WTC11 (cell line): Measurements from ENCODE around the gene STX18. TPM values are rescaled to one million over a fixed set of nuclear protein-coding genes. Genes with fewer than 3 reads are reported as not detected.

Experiments used
- ELF4 ChIP-seq: sonication (generic); formaldehyde crosslinking; IDR thresholded peaks from 2 replicates; pipeline ENCODE4 v1.8.1; 2022; ENCODE audit warnings: low read depth, mild to moderate bottlenecking, moderate library complexity, missing genetic modification reagents
- EMX1 ChIP-seq: fragments of 250-450 bp; sonication (Bioruptor Pico); IDR thresholded peaks from 2 replicates; pipeline ENCODE4 v1.8.0; 2021; ENCODE audit warnings: mild to moderate bottlenecking
- FOXK1 ChIP-seq: sonication (generic); formaldehyde crosslinking; IDR thresholded peaks from 2 replicates; pipeline ENCODE4 v1.8.0; 2022; ENCODE audit warnings: mild to moderate bottlenecking, moderate library complexity, missing genetic modification reagents
- GRHL2 ChIP-seq: fragments of 250-450 bp; sonication (Bioruptor Pico); IDR thresholded peaks from 2 replicates; pipeline ENCODE4 v1.8.0; 2022; ENCODE audit warnings: mild to moderate bottlenecking, moderate library complexity; ENCODE audit not compliant: insufficient replicate concordance, severe bottlenecking
- IRF2 ChIP-seq: sonication (generic); formaldehyde crosslinking; IDR thresholded peaks from 2 replicates; pipeline ENCODE4 v1.8.0; 2022; ENCODE audit warnings: low read depth, missing genetic modification reagents, borderline replicate concordance
- JAZF1 ChIP-seq: fragments of 250-450 bp; sonication (Bioruptor Pico); IDR thresholded peaks from 2 replicates; pipeline ENCODE4 v1.9.0; 2021; ENCODE audit warnings: moderate library complexity, mild to moderate bottlenecking, inconsistent platforms
- MXD4 ChIP-seq: fragments of 250-450 bp; sonication (Bioruptor Pico); IDR thresholded peaks from 2 replicates; pipeline ENCODE4 v1.8.0; 2021; ENCODE audit warnings: mild to moderate bottlenecking, moderate library complexity, borderline replicate concordance
- NFATC4 ChIP-seq: fragments of 250-450 bp; sonication (Bioruptor Pico); IDR thresholded peaks from 2 replicates; pipeline ENCODE4 v1.9.0; 2021; ENCODE audit warnings: mild to moderate bottlenecking
- NFYB ChIP-seq: sonication (generic); formaldehyde crosslinking; conservative IDR thresholded peaks from 2 replicates; pipeline ENCODE4 v1.8.0; 2022; ENCODE audit warnings: low read depth, missing genetic modification reagents
- NR3C1 ChIP-seq: sonication (generic); formaldehyde crosslinking; conservative IDR thresholded peaks from 2 replicates; pipeline ENCODE4 v1.8.1; 2023; ENCODE audit warnings: low read depth, mild to moderate bottlenecking, missing genetic modification reagents
- RORB ChIP-seq: fragments of 250-450 bp; sonication (Bioruptor Pico); IDR thresholded peaks from 2 replicates; pipeline ENCODE4 v1.9.0; 2021; ENCODE audit warnings: mild to moderate bottlenecking
- TEAD4 ChIP-seq: sonication (generic); formaldehyde crosslinking; IDR thresholded peaks from 2 replicates; pipeline ENCODE4 v1.8.0; 2022; ENCODE audit warnings: mild to moderate bottlenecking, missing genetic modification reagents
- ZBTB21 ChIP-seq: sonication (generic); formaldehyde crosslinking; IDR thresholded peaks from 2 replicates; pipeline ENCODE4 v1.8.1; 2023; ENCODE audit warnings: mild to moderate bottlenecking, missing genetic modification reagents, borderline replicate concordance
- total RNA-seq: library from RNA; stranded (reverse); gene quantifications from 3 replicates; pipeline ENCODE4 v1.2.3, GENCODE V29; 2021
- TF ChIP-seq, protein P1 (sequence below): sonication (generic); formaldehyde crosslinking; IDR thresholded peaks from 2 replicates; pipeline ENCODE4 v1.8.0; 2022; ENCODE audit warnings: mild to moderate bottlenecking, missing genetic modification reagents
- TF ChIP-seq, protein P2 (sequence below): sonication (generic); formaldehyde crosslinking; IDR thresholded peaks from 2 replicates; pipeline ENCODE4 v1.8.1; 2023; ENCODE audit warnings: mild to moderate bottlenecking, missing genetic modification reagents, moderate library complexity
- TF ChIP-seq, protein P3 (sequence below): fragments of 250-450 bp; sonication (Bioruptor Pico); IDR thresholded peaks from 2 replicates; pipeline ENCODE4 v1.9.0; 2021; ENCODE audit warnings: mild to moderate bottlenecking
- TF ChIP-seq, protein P4 (sequence below): sonication (generic); formaldehyde crosslinking; IDR thresholded peaks from 2 replicates; pipeline ENCODE4 v1.8.1; 2022; ENCODE audit warnings: mild to moderate bottlenecking, moderate library complexity, missing genetic modification reagents
- TF ChIP-seq, protein P5 (sequence below): sonication (generic); formaldehyde crosslinking; IDR thresholded peaks from 2 replicates; pipeline ENCODE4 v1.8.0; 2022; ENCODE audit warnings: mild to moderate bottlenecking, missing genetic modification reagents
- TF ChIP-seq, protein P6 (sequence below): sonication (generic); formaldehyde crosslinking; IDR thresholded peaks from 2 replicates; pipeline ENCODE4 v1.8.1; 2023; ENCODE audit warnings: mild to moderate bottlenecking, missing genetic modification reagents, moderate library complexity
- TF ChIP-seq, protein P7 (sequence below): fragments of 250-450 bp; sonication (Bioruptor Pico); IDR thresholded peaks from 2 replicates; pipeline ENCODE4 v1.9.0; 2021; ENCODE audit warnings: mild to moderate bottlenecking, borderline replicate concordance
- TF ChIP-seq, protein P8 (sequence below): sonication (generic); formaldehyde crosslinking; IDR thresholded peaks from 2 replicates; pipeline ENCODE4 v1.8.0; 2022; ENCODE audit warnings: mild to moderate bottlenecking, missing genetic modification reagents
- TF ChIP-seq, protein P9 (sequence below): sonication (generic); formaldehyde crosslinking; IDR thresholded peaks from 2 replicates; pipeline ENCODE4 v1.8.1; 2023; ENCODE audit warnings: mild to moderate bottlenecking, missing genetic modification reagents
- TF ChIP-seq, protein P10 (sequence below): fragments of 250-450 bp; sonication (Bioruptor Pico); conservative IDR thresholded peaks from 2 replicates; pipeline ENCODE4 v1.9.0; 2021; ENCODE audit warnings: mild to moderate bottlenecking

Gene STX18
- total RNA-seq, 1 experiment from 2014 or later = 16.9 TPM

DNA sequence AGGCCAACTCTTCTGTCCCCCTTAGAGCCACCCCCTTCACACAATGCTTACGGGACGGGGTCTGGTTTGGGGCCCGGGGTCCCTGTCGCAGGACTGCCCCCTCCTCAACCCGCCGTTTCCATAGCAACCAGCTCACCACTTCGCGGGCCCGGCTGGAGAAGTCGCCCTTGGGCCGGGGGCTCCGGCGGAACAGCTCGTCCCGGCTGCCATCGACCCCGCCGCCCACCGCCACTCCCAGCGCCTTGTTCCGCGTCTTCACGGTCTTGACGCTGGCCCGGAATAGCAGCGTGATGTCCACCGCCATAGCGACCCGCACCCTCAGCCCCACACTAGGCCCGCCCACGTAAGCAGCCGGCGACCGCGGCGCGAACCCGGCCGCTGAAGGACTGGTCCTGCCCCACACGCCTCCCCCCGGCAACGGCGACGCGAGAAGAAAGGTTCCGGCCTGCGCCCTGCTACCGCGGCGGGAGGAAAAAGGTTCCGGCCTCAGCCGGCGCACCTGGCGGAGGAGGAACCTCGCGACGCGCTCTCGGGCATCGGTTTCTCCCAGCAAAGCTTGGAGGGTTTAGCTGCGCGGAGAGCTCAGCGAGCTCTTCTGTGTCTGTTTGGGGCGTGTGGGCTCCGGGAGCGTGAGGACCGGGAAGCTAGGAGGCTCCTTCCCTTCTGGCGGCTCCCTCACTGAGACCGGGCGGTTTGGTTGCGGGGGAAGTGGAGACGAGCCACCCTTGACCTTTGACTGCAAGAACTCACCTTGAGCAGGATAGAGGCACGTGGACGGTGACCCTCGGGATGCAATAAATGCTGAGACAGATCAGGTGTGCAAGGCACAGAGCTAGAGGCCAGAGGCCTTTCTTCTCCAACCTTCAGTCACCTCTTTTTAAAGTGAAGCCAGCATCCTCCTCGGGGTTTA lies at the start of gene STX18 (continued):
- TF ChIP-seq, protein P1, sequence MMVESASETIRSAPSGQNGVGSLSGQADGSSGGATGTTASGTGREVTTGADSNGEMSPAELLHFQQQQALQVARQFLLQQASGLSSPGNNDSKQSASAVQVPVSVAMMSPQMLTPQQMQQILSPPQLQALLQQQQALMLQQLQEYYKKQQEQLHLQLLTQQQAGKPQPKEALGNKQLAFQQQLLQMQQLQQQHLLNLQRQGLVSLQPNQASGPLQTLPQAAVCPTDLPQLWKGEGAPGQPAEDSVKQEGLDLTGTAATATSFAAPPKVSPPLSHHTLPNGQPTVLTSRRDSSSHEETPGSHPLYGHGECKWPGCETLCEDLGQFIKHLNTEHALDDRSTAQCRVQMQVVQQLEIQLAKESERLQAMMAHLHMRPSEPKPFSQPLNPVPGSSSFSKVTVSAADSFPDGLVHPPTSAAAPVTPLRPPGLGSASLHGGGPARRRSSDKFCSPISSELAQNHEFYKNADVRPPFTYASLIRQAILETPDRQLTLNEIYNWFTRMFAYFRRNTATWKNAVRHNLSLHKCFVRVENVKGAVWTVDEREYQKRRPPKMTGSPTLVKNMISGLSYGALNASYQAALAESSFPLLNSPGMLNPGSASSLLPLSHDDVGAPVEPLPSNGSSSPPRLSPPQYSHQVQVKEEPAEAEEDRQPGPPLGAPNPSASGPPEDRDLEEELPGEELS = peak; percentile 92
- TF ChIP-seq IRF2 (no peak), ELF4 (CRISPR knock-in tag) (peak; percentile 75; the same call in 1 of the 2 replicates), TEAD4 (CRISPR knock-in tag) (no peak), NR3C1 (CRISPR knock-in tag) (no peak; the same call in 1 of the 2 replicates), FOXK1 (CRISPR knock-in tag) (peak; percentile 98), MXD4 (CRISPR knock-in tag) (no peak), RORB (CRISPR knock-in tag) (peak; percentile 88), NFATC4 (CRISPR knock-in tag) (no peak), ZBTB21 (CRISPR knock-in tag) (peak; percentile 89), JAZF1 (CRISPR knock-in tag) (no peak), NFYB (CRISPR knock-in tag) (no peak), EMX1 (CRISPR knock-in tag) (peak; percentile 77; the same call in 1 of the 2 replicates), GRHL2 (CRISPR knock-in tag) (no peak)
- TF ChIP-seq, protein P2, sequence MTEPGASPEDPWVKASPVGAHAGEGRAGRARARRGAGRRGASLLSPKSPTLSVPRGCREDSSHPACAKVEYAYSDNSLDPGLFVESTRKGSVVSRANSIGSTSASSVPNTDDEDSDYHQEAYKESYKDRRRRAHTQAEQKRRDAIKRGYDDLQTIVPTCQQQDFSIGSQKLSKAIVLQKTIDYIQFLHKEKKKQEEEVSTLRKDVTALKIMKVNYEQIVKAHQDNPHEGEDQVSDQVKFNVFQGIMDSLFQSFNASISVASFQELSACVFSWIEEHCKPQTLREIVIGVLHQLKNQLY = no peak
- TF ChIP-seq, protein P3, sequence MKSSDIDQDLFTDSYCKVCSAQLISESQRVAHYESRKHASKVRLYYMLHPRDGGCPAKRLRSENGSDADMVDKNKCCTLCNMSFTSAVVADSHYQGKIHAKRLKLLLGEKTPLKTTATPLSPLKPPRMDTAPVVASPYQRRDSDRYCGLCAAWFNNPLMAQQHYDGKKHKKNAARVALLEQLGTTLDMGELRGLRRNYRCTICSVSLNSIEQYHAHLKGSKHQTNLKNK (CRISPR knock-in tag) = peak; percentile 68; the same call in 1 of the 2 replicates
- TF ChIP-seq, protein P4, sequence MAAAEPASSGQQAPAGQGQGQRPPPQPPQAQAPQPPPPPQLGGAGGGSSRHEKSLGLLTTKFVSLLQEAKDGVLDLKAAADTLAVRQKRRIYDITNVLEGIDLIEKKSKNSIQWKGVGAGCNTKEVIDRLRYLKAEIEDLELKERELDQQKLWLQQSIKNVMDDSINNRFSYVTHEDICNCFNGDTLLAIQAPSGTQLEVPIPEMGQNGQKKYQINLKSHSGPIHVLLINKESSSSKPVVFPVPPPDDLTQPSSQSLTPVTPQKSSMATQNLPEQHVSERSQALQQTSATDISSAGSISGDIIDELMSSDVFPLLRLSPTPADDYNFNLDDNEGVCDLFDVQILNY (CRISPR knock-in tag) = peak; percentile 98
- TF ChIP-seq, protein P5, sequence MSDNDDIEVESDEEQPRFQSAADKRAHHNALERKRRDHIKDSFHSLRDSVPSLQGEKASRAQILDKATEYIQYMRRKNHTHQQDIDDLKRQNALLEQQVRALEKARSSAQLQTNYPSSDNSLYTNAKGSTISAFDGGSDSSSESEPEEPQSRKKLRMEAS (CRISPR knock-in tag) = peak; percentile 95
- TF ChIP-seq, protein P6, sequence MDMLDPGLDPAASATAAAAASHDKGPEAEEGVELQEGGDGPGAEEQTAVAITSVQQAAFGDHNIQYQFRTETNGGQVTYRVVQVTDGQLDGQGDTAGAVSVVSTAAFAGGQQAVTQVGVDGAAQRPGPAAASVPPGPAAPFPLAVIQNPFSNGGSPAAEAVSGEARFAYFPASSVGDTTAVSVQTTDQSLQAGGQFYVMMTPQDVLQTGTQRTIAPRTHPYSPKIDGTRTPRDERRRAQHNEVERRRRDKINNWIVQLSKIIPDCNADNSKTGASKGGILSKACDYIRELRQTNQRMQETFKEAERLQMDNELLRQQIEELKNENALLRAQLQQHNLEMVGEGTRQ (CRISPR knock-in tag) = peak; percentile 50; the same call in 1 of the 2 replicates
- TF ChIP-seq, protein P7, sequence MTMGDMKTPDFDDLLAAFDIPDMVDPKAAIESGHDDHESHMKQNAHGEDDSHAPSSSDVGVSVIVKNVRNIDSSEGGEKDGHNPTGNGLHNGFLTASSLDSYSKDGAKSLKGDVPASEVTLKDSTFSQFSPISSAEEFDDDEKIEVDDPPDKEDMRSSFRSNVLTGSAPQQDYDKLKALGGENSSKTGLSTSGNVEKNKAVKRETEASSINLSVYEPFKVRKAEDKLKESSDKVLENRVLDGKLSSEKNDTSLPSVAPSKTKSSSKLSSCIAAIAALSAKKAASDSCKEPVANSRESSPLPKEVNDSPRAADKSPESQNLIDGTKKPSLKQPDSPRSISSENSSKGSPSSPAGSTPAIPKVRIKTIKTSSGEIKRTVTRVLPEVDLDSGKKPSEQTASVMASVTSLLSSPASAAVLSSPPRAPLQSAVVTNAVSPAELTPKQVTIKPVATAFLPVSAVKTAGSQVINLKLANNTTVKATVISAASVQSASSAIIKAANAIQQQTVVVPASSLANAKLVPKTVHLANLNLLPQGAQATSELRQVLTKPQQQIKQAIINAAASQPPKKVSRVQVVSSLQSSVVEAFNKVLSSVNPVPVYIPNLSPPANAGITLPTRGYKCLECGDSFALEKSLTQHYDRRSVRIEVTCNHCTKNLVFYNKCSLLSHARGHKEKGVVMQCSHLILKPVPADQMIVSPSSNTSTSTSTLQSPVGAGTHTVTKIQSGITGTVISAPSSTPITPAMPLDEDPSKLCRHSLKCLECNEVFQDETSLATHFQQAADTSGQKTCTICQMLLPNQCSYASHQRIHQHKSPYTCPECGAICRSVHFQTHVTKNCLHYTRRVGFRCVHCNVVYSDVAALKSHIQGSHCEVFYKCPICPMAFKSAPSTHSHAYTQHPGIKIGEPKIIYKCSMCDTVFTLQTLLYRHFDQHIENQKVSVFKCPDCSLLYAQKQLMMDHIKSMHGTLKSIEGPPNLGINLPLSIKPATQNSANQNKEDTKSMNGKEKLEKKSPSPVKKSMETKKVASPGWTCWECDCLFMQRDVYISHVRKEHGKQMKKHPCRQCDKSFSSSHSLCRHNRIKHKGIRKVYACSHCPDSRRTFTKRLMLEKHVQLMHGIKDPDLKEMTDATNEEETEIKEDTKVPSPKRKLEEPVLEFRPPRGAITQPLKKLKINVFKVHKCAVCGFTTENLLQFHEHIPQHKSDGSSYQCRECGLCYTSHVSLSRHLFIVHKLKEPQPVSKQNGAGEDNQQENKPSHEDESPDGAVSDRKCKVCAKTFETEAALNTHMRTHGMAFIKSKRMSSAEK = no peak
- TF ChIP-seq, protein P8, sequence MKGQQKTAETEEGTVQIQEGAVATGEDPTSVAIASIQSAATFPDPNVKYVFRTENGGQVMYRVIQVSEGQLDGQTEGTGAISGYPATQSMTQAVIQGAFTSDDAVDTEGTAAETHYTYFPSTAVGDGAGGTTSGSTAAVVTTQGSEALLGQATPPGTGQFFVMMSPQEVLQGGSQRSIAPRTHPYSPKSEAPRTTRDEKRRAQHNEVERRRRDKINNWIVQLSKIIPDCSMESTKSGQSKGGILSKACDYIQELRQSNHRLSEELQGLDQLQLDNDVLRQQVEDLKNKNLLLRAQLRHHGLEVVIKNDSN (CRISPR knock-in tag) = peak; percentile 63
- TF ChIP-seq, protein P9, sequence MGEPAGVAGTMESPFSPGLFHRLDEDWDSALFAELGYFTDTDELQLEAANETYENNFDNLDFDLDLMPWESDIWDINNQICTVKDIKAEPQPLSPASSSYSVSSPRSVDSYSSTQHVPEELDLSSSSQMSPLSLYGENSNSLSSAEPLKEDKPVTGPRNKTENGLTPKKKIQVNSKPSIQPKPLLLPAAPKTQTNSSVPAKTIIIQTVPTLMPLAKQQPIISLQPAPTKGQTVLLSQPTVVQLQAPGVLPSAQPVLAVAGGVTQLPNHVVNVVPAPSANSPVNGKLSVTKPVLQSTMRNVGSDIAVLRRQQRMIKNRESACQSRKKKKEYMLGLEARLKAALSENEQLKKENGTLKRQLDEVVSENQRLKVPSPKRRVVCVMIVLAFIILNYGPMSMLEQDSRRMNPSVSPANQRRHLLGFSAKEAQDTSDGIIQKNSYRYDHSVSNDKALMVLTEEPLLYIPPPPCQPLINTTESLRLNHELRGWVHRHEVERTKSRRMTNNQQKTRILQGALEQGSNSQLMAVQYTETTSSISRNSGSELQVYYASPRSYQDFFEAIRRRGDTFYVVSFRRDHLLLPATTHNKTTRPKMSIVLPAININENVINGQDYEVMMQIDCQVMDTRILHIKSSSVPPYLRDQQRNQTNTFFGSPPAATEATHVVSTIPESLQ (CRISPR knock-in tag) = no peak
- TF ChIP-seq, protein P10, sequence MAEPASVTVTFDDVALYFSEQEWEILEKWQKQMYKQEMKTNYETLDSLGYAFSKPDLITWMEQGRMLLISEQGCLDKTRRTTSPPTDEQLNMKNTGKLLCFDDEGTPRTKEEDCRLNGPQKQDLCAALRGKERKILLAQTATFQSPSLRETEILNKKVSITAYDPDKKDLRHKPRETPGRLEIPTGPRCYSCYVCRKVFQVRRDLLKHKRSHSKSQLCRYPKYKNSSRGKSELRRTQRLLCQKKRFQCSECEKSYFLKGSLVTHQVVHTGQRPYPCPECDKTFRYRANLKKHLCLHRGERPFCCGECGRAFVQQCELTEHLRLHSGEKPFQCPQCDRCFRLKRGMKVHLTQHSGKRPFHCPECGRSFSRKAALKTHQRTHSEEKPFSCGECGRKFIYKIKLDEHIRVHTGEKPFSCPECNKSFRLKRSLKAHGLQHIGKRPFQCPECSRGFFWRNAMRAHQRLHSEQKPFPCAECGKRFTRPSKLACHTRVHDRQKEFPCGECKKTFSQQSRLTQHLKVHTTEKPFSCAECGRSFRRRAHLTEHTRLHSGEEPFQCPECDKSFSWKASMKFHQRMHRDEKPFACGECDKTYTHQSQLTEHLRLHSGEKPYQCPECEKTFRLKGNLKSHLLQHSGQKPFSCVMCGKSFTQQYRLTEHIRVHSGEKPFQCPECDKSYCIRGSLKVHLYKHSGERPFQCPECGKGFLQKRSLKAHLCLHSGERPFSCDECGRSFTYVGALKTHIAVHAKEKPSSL (CRISPR knock-in tag) = no peak
